GM18505 (cell line): ENCODE measurements around the gene ISL2.

Experiments
- ATAC-seq: cut with Tn5 transposase; IDR thresholded peaks from one replicate; pipeline ENCODE4 v1.9.1; 2021; ENCODE audit not compliant: unreplicated experiment
- POLR2A ChIP-seq: IDR thresholded peaks from 4 replicates; pipeline ENCODE4 v1.6.1; 2011; ENCODE audit warnings: borderline replicate concordance; ENCODE audit not compliant: insufficient read depth, insufficient read length; ENCODE audit errors: extremely low read depth

ISL2 gene

GRCh38 chr15:76342058-76342381 is 5.4 kb downstream of the ISL2 start:
- no peak for ATAC-seq
- TF ChIP-seq POLR2A: no peak

- no peak for ATAC-seq
- no peak for TF ChIP-seq POLR2A
These were observed 6.0 kb downstream of the ISL2 start for GRCh38 chr15:76342382-76343201.

- TF ChIP-seq POLR2A: no peak
- ATAC-seq: no peak
These were observed 6.9 kb downstream of the ISL2 start for GRCh38 chr15:76343313-76343996.

GRCh38 chr15:76344893-76345582 is 8.5 kb downstream of the ISL2 start:
- no peak for ATAC-seq
- no peak for TF ChIP-seq POLR2A

- no peak for ATAC-seq
These were observed 9.0 kb downstream of the ISL2 start for GRCh38 chr15:76345583-76345879.

GRCh38 chr15:76345880-76346668 is 9.5 kb downstream of the ISL2 start:
- no peak for ATAC-seq

More at GRCh38 chr15:76345583-76345879, 9.0 kb downstream of the ISL2 start:
- TF ChIP-seq POLR2A: no peak

GRCh38 chr15:76346669-76347481 is 10.3 kb downstream of the ISL2 start:
- no peak for ATAC-seq
- TF ChIP-seq POLR2A: no peak

More at GRCh38 chr15:76345880-76346668, 9.5 kb downstream of the ISL2 start:
- no peak for TF ChIP-seq POLR2A

GRCh38 chr15:76347482-76348055 is 11.0 kb downstream of the ISL2 start:
- no peak for TF ChIP-seq POLR2A
- ATAC-seq: no peak

GRCh38 chr15:76349301-76350070 is 12.9 kb downstream of the ISL2 start:
- no peak for TF ChIP-seq POLR2A
- ATAC-seq: no peak

- no peak for ATAC-seq
- no peak for TF ChIP-seq POLR2A
These were observed 16.5 kb downstream of the ISL2 start for GRCh38 chr15:76353023-76353577.

- no peak for TF ChIP-seq POLR2A
- no peak for ATAC-seq
These were observed 17.3 kb downstream of the ISL2 start for GRCh38 chr15:76353903-76354302.
